DND-41 (cell line): ENCODE results near the gene PTGES2.
A peak's percentile ranks its signal among the peaks of the same experiment; 100 is the strongest.

Source experiments
- ATAC-seq: fragments of 200-7000 bp; cut with Tn5 transposase; 3 replicates; pipeline ENCODE4 v1.9.1; 2021; ENCODE audit warnings: low read depth; ENCODE audit not compliant: insufficient read depth
- DNase-seq: peaks from one replicate; pipeline ENCODE4 v3.0.0-alpha.2; 2020
- H2AFZ ChIP-seq: 2 replicates; pipeline ENCODE4 v1.6.0; 2012; ENCODE audit warnings: low read depth, low read length
- H3K27ac ChIP-seq: 2 replicates; pipeline ENCODE4 v1.5.1; 2012; ENCODE audit warnings: low read length, inconsistent platforms
- H3K27me3 ChIP-seq: fragments of 200-600 bp; sonication (generic); 2 replicates; pipeline ENCODE4 v1.6.0; 2012; ENCODE audit warnings: low read length, mild to moderate bottlenecking, inconsistent platforms; ENCODE audit not compliant: insufficient read depth, poor library complexity
- H3K36me3 ChIP-seq: 2 replicates; pipeline ENCODE4 v1.5.1; 2012; ENCODE audit warnings: low read length, inconsistent platforms; ENCODE audit not compliant: insufficient read depth
- H3K4me1 ChIP-seq: 2 replicates; pipeline ENCODE4 v1.5.1; 2012; ENCODE audit warnings: mild to moderate bottlenecking, low read length; ENCODE audit not compliant: insufficient read depth
- H3K4me2 ChIP-seq: 2 replicates; pipeline ENCODE4 v1.6.0; 2012; ENCODE audit warnings: mild to moderate bottlenecking, moderate library complexity, low read length, inconsistent platforms; ENCODE audit not compliant: insufficient read depth
- H3K4me3 ChIP-seq, 2 experiments: fragments of 200-600 bp in 1 of 2; shearing (Covaris generic) in 1 of 2; 2 replicates each; pipeline ENCODE4 v1.5.1; 2012 to 2016; ENCODE audit warnings: inconsistent platforms in 2 of 2, low read length in 2 of 2, mild to moderate bottlenecking in 2 of 2, low read depth in 1 of 2, moderate library complexity in 1 of 2
- H3K79me2 ChIP-seq: 2 replicates; pipeline ENCODE4 v1.6.0; 2012; ENCODE audit warnings: low read length, inconsistent platforms; ENCODE audit not compliant: insufficient read depth
- H3K9ac ChIP-seq: 2 replicates; pipeline ENCODE4 v1.6.0; 2012; ENCODE audit warnings: low read depth, mild to moderate bottlenecking, inconsistent platforms, low read length, moderate library complexity
- H3K9me3 ChIP-seq: 2 replicates; pipeline ENCODE4 v1.5.1; 2012; ENCODE audit warnings: low read length, moderate library complexity, mild to moderate bottlenecking, inconsistent platforms; ENCODE audit not compliant: insufficient read depth, severe bottlenecking
- H4K20me1 ChIP-seq: 2 replicates; pipeline ENCODE4 v1.6.0; 2012; ENCODE audit warnings: low read length; ENCODE audit not compliant: insufficient read depth
- EZH2 ChIP-seq: IDR thresholded peaks from 3 replicates; pipeline ENCODE4 v1.6.1; 2012; ENCODE audit warnings: borderline replicate concordance, low read depth, mild to moderate bottlenecking, moderate library complexity, low read length, inconsistent platforms; ENCODE audit not compliant: severe bottlenecking
- TF ChIP-seq, protein P1 (sequence below): IDR thresholded peaks from 2 replicates; pipeline ENCODE4 v1.5.1; 2012; ENCODE audit warnings: borderline replicate concordance, low read length, moderate library complexity, mild to moderate bottlenecking; ENCODE audit not compliant: poor library complexity, severe bottlenecking; ENCODE audit errors: extremely low read depth

The PTGES2 gene

DNA sequence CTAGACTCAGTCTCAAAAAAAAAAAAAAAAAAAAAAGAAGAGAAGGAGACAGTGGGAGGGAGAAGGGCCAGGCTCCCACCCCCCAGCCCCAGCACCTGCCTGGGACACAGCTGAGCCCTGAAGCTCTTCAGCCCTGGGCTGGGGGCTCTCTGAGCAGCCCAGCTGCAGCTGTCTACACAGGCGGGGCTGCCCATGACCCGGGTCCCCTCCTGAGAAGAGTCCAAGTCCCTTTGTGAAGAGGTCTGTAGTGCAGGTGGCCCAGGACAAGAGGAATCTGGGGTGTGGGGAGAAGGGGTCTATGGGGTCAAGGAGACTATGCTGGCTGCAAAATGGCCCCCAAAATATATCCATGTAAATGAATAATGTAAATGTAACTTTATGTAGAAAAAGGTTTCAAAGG, 15.1 kb upstream of the PTGES2 start:
- H3K4me1 ChIP-seq = peaks cover 4% of the 10 kb centered on the region; the same call in 1 of the 2 replicates
- DNase-seq (no peak), ATAC-seq (no peak)
- H3K4me3 ChIP-seq = no peak overlapping the region
- TF ChIP-seq EZH2 = no peak
- TF ChIP-seq, protein P1, sequence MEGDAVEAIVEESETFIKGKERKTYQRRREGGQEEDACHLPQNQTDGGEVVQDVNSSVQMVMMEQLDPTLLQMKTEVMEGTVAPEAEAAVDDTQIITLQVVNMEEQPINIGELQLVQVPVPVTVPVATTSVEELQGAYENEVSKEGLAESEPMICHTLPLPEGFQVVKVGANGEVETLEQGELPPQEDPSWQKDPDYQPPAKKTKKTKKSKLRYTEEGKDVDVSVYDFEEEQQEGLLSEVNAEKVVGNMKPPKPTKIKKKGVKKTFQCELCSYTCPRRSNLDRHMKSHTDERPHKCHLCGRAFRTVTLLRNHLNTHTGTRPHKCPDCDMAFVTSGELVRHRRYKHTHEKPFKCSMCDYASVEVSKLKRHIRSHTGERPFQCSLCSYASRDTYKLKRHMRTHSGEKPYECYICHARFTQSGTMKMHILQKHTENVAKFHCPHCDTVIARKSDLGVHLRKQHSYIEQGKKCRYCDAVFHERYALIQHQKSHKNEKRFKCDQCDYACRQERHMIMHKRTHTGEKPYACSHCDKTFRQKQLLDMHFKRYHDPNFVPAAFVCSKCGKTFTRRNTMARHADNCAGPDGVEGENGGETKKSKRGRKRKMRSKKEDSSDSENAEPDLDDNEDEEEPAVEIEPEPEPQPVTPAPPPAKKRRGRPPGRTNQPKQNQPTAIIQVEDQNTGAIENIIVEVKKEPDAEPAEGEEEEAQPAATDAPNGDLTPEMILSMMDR = no peak
- H3K79me2 ChIP-seq = no peaks in the 10 kb centered on the region
- H3K4me2 ChIP-seq = no peak overlapping the region
- no peaks in the 10 kb centered on the region for H3K27me3 ChIP-seq
- no peak overlapping the region for H2AFZ ChIP-seq
- H3K9me3 ChIP-seq = no peaks in the 10 kb centered on the region
- H3K9ac ChIP-seq = no peak overlapping the region
- H4K20me1 ChIP-seq = no peaks in the 10 kb centered on the region
- no peaks in the 10 kb centered on the region for H3K36me3 ChIP-seq
- no peak overlapping the region for H3K27ac ChIP-seq

GRCh38 chr9:128142061-128142460, 14.5 kb upstream of the PTGES2 start:
- no peak overlapping the region for H3K27ac ChIP-seq
- TF ChIP-seq, protein P1 = no peak
- TF ChIP-seq EZH2 = no peak
- no peak overlapping the region for H3K4me2 ChIP-seq
- ATAC-seq (peak; percentile 76), DNase-seq (peak; percentile 36)
- no peaks in the 10 kb centered on the region for H3K36me3 ChIP-seq
- no peaks in the 10 kb centered on the region for H4K20me1 ChIP-seq
- H3K4me1 ChIP-seq = peaks cover 4% of the 10 kb centered on the region; the same call in 1 of the 2 replicates
- no peaks in the 10 kb centered on the region for H3K9me3 ChIP-seq
- peak overlapping the region; percentile 62 for H2AFZ ChIP-seq
- H3K4me3 ChIP-seq = no peak overlapping the region
- no peaks in the 10 kb centered on the region for H3K79me2 ChIP-seq
- no peaks in the 10 kb centered on the region for H3K27me3 ChIP-seq
- H3K9ac ChIP-seq = no peak overlapping the region

- no peak overlapping the region for H3K4me2 ChIP-seq
- H3K4me3 ChIP-seq = no peak overlapping the region
- no peak for ATAC-seq
- no peak overlapping the region for H3K9ac ChIP-seq
- no peaks in the 10 kb centered on the region for H4K20me1 ChIP-seq
- peak overlapping the region; percentile 62; the same call in 1 of the 2 replicates for H2AFZ ChIP-seq
- no peak for DNase-seq
- H3K36me3 ChIP-seq = no peaks in the 10 kb centered on the region
- no peaks in the 10 kb centered on the region for H3K9me3 ChIP-seq
- no peak overlapping the region for H3K27ac ChIP-seq
- TF ChIP-seq EZH2 = no peak
- TF ChIP-seq, protein P1 = no peak
- H3K27me3 ChIP-seq = no peaks in the 10 kb centered on the region
- H3K79me2 ChIP-seq = no peaks in the 10 kb centered on the region
- peaks cover 4% of the 10 kb centered on the region; the same call in 1 of the 2 replicates for H3K4me1 ChIP-seq
Observed at GRCh38 chr9:128141604-128142003, 14.1 kb upstream of the PTGES2 start.

- no peak overlapping the region for H2AFZ ChIP-seq
- ATAC-seq (no peak), DNase-seq (no peak)
- no peaks in the 10 kb centered on the region for H3K27me3 ChIP-seq
- no peak overlapping the region for H3K4me3 ChIP-seq
- H3K4me1 ChIP-seq = peaks cover 4% of the 10 kb centered on the region; the same call in 1 of the 2 replicates
- H3K36me3 ChIP-seq = no peaks in the 10 kb centered on the region
- no peaks in the 10 kb centered on the region for H3K9me3 ChIP-seq
- no peaks in the 10 kb centered on the region for H3K79me2 ChIP-seq
- H4K20me1 ChIP-seq = no peaks in the 10 kb centered on the region
- H3K4me2 ChIP-seq = no peak overlapping the region
- TF ChIP-seq EZH2 = no peak
- TF ChIP-seq, protein P1 = no peak
- no peak overlapping the region for H3K27ac ChIP-seq
- H3K9ac ChIP-seq = no peak overlapping the region
Observed at GRCh38 chr9:128139621-128140020, 12.1 kb upstream of the PTGES2 start.
